Measurements from ENCODE around the gene FERMT2. TPM values are rescaled to one million over a fixed set of nuclear protein-coding genes. Genes with fewer than 3 reads are reported as not detected.
"Not testable (repeated sequence)": the region's sequence is repeated elsewhere in the genome, so short reads cannot be mapped to it uniquely, and the experiment has no call there.

FERMT2 gene
- total RNA-seq, 1 donor from 2014 or later, result 83.9 TPM

DNA sequence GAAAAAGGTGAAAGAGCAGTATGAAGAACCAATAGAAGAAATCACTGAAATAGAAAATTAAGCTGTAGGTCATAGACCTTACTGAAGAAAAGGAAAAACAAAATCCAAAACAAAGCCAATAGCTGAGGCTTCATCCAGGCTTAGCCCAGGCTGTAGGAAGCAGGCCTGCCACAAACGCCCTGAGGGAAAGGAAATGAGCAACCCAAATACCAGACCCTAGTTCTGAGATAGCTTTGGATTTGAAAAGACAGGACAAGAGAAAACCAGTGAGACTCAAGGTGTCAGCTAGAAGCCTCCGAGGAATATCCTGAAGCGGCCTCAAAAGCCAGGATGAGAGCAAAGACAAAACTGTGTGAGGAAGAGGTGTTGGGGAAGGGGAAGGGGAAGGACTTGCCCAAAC, 79.2 kb downstream of the FERMT2 start:
- TF ChIP-seq, protein P1, sequence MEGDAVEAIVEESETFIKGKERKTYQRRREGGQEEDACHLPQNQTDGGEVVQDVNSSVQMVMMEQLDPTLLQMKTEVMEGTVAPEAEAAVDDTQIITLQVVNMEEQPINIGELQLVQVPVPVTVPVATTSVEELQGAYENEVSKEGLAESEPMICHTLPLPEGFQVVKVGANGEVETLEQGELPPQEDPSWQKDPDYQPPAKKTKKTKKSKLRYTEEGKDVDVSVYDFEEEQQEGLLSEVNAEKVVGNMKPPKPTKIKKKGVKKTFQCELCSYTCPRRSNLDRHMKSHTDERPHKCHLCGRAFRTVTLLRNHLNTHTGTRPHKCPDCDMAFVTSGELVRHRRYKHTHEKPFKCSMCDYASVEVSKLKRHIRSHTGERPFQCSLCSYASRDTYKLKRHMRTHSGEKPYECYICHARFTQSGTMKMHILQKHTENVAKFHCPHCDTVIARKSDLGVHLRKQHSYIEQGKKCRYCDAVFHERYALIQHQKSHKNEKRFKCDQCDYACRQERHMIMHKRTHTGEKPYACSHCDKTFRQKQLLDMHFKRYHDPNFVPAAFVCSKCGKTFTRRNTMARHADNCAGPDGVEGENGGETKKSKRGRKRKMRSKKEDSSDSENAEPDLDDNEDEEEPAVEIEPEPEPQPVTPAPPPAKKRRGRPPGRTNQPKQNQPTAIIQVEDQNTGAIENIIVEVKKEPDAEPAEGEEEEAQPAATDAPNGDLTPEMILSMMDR (IDR thresholded peaks at IDR 0.05; ENCODE audit: insufficient read depth, low read length, poor library complexity, severe bottlenecking), result no peak
- no peaks in the 10 kb centered on the region for H3K36me3 ChIP-seq (ENCODE audit: control insufficient read depth, insufficient read depth, low read length)

DNA sequence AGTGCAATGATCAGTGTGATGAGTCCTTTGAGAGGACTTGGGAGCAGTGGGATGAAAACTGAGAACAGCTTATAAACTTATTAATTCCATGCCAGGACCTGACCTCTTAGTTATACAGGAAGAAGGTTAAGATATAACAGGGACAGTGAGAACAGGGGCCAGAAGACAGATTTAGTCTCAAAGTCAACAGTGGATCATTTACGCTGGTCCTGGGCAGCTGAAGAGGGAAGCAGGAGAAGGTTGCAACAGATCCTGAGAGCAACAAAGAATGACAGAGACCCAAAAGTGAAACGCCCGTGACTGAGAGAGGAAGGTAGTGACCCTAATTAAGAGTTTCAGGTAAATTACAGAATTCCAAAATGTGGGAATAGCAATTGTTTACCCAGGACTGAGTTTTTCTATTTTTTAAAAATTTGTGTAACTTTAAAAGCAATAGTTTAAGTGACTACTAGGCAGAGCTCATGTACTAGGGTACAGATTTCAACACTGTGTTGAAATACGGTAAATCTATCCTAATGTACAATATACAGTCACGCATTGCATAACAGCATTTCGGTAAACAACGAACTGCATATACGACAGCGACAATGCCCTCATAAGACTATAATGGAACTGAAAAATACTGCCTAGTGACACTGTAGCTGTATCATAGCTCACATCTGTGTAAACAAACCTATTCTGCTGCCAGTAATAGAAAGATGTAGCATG, 81.8 kb downstream of the FERMT2 start:
- Histone ChIP-seq H3K36me3 (ENCODE audit: control insufficient read depth, insufficient read depth, low read length) (no peaks in the 10 kb centered on the region), H3K27me3 (ENCODE audit: control insufficient read depth, insufficient read depth, low read length) (no peaks in the 10 kb centered on the region), H3K4me3 (ENCODE audit: low read depth, low read length) (no peak overlapping the region)
- no peak for DNase-seq (ENCODE audit: low read depth)
- TF ChIP-seq, protein P1 (IDR thresholded peaks at IDR 0.05; ENCODE audit: insufficient read depth, low read length, poor library complexity, severe bottlenecking), result no peak

More for the DNA sequence above, 79.2 kb downstream of the FERMT2 start:
- no peaks in the 10 kb centered on the region for H3K27me3 ChIP-seq (ENCODE audit: control insufficient read depth, insufficient read depth, low read length)
- no peak for DNase-seq (ENCODE audit: low read depth)
- H3K4me3 ChIP-seq (ENCODE audit: low read depth, low read length), result no peak overlapping the region

DNA sequence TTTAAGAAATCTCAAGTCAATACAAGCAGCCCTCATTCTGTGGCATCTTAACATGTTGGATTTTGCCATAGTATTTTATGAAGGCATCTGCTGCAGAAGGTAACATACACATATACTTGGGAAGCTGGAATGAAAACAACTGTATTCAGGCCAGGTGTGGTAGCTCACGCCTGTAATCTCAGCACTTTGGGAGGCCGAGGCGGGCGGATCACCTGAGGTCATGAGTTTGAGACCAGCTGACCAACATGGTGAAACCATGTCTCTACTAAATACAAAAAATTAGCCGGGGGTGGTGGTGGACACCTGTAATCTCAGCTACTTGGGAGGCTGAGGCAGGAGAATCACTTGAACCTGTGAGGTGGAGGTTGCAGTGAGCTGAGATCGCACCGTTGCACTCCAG, 86.0 kb downstream of the FERMT2 start:
- not testable (repeated sequence) for H3K27me3 ChIP-seq (ENCODE audit: control insufficient read depth, insufficient read depth, low read length); H3K36me3 ChIP-seq (ENCODE audit: control insufficient read depth, insufficient read depth, low read length); H3K4me3 ChIP-seq (ENCODE audit: low read depth, low read length); DNase-seq (ENCODE audit: low read depth)

DNA sequence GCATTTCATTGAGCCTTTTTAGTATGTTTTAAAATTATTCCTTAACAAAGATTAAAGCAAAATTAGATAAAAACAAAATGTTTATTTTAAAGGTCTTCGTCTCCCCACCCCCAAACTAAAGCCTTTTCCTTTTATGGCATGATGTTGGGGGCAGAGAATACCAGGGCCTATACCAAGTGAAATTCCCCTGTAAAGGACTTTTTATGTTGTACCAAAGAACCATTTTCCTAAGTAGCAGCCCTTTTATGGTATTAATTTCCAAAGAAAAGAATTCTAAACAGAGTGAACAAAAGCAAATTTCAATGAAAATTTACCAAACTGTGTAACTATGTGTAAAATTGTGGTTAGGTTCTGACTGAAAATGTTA, 87.5 kb downstream of the FERMT2 start:
- no peaks in the 10 kb centered on the region for H3K36me3 ChIP-seq (ENCODE audit: control insufficient read depth, insufficient read depth, low read length)

DNA sequence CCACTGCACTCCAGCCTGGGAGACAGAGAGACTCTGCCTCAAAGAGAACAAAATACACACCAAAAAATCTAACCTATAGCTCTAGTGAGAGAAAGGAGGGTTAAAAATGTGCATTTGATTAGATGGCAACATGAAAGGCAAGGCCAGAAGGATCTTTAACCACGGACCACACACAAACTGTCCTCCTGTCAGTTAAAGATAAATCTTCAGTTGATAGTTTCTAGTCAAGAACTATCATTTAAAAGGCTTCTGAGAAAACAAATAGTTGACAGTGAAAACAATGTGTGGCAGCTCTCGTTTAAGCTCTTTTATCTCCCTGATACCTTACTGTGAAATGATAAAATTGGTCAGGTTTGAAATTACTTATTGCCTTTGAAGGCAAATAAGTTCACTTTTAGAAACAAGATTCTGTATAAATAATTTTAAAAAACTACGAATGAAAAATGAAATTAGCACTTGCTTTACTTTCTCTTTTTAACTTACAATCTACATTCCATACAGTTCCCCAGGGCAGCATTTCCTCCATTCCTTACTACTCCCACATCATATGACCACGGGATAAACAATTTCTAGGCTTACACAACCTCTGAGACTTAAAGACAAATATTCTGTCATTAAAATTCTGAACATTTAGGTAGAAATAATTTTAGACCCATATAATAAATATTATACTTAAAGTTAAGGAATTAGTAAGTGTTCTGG, 88.1 kb downstream of the FERMT2 start:
- DNase-seq (ENCODE audit: low read depth), result no peak
- Histone ChIP-seq H3K36me3 (ENCODE audit: control insufficient read depth, insufficient read depth, low read length) (no peaks in the 10 kb centered on the region), H3K4me3 (ENCODE audit: low read depth, low read length) (no peak overlapping the region)

More for the DNA sequence above, 87.5 kb downstream of the FERMT2 start:
- Histone ChIP-seq H3K27me3 (ENCODE audit: control insufficient read depth, insufficient read depth, low read length) (no peaks in the 10 kb centered on the region), H3K4me3 (ENCODE audit: low read depth, low read length) (no peak overlapping the region)
- TF ChIP-seq, protein P1 (IDR thresholded peaks at IDR 0.05; ENCODE audit: insufficient read depth, low read length, poor library complexity, severe bottlenecking), result no peak
- no peak for DNase-seq (ENCODE audit: low read depth)

DNA sequence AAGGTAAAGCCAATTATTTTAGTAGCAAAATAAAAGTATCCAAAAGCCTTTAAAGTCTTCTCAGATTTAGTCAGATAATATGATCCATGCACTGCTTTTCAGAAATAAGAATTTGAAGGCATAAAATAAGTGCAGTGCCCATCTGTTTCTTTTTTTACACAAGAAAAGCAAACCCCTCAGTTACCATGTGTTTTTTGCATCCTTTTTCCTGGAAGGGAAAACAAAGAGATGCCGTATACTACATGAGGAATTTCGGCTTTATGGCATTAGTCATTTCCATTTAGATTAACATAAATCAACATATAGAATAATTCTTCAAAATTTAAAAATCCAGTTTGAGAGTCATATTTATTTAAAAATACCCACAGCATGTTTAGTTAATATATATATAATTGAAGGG, 89.4 kb downstream of the FERMT2 start:
- TF ChIP-seq, protein P1 (IDR thresholded peaks at IDR 0.05; ENCODE audit: insufficient read depth, low read length, poor library complexity, severe bottlenecking), result no peak
- DNase-seq (ENCODE audit: low read depth), result no peak
- Histone ChIP-seq H3K4me3 (ENCODE audit: low read depth, low read length) (no peak overlapping the region), H3K27me3 (ENCODE audit: control insufficient read depth, insufficient read depth, low read length) (no peaks in the 10 kb centered on the region), H3K36me3 (ENCODE audit: control insufficient read depth, insufficient read depth, low read length) (no peaks in the 10 kb centered on the region)

More for the DNA sequence above, 88.1 kb downstream of the FERMT2 start:
- TF ChIP-seq, protein P1 (IDR thresholded peaks at IDR 0.05; ENCODE audit: insufficient read depth, low read length, poor library complexity, severe bottlenecking), result no peak
- H3K27me3 ChIP-seq (ENCODE audit: control insufficient read depth, insufficient read depth, low read length), result no peaks in the 10 kb centered on the region
